Adrenal gland (tissue), 5 donors: Measurements from ENCODE around the gene MPG.

Experiments used
- CTCF ChIP-seq, 6 experiments: fragments of 450-650 bp in 4 of 6; fragments of 200-600 bp in 2 of 6; sonication (generic) in 1 of 6; IDR thresholded peaks; 1 replicate in 5 of 6; 2 replicates in 1 of 6; pipeline versions ENCODE4 v1.5.1 to v1.8.0; 2016 to 2021; ENCODE audit warnings: antibody characterized with exemption in 6 of 6, mild to moderate bottlenecking in 2 of 6, moderate library complexity in 1 of 6
- POLR2A ChIP-seq, 2 donors: fragments of 450-650 bp; IDR thresholded peaks; one replicate each; pipeline ENCODE4 v1.6.1; 2017; ENCODE audit warnings: antibody characterized with exemption in 2 of 2, mild to moderate bottlenecking in 2 of 2, moderate library complexity in 1 of 2
- donor health status: DM: no; HTN: no; CAD: no.

- TF ChIP-seq CTCF (IDR thresholded peaks at IDR 0.05) (no peak), POLR2A (IDR thresholded peaks at IDR 0.05) (no peak)
Observed at GRCh38 chr16:67183-67791, 10.7 kb upstream of the MPG start.
